Measurements from ENCODE around the gene ELMO1.

The ELMO1 gene

GRCh38 chr7:36986511-36986933 is 462.1 kb downstream of the ELMO1 start:
- H3K36me3 ChIP-seq (ENCODE audit: control insufficient read depth, low read length) = no peaks in the 10 kb centered on the region
- H3K27me3 ChIP-seq (ENCODE audit: control insufficient read depth, low read length) = no peaks in the 10 kb centered on the region
- peaks cover 19% of the 10 kb centered on the region for H4K20me1 ChIP-seq (ENCODE audit: control insufficient read depth, insufficient read depth, low read depth, low read length)
- H3K9me2 ChIP-seq (replicated peaks; ENCODE audit: control insufficient read depth, low read length) = no peaks in the 10 kb centered on the region
- H3K4me2 ChIP-seq (ENCODE audit: low read length) = no peak overlapping the region
- no peaks in the 10 kb centered on the region for H3F3A ChIP-seq (ENCODE audit: control insufficient read depth, insufficient read depth)
- H3K4me3 ChIP-seq (ENCODE audit: low read length) = no peak overlapping the region
- H3K4me1 ChIP-seq (ENCODE audit: control insufficient read depth, low read length) = peaks cover 8% of the 10 kb centered on the region
- no peak for TF ChIP-seq EZH2phosphoT487 (IDR thresholded peaks at IDR 0.05; ENCODE audit: borderline replicate concordance, low read length)
- no peak for TF ChIP-seq CTCF (IDR thresholded peaks at IDR 0.05; ENCODE audit: low read depth, low read length, poor library complexity, severe bottlenecking)
- no peak overlapping the region for H3K27ac ChIP-seq (ENCODE audit: low read depth, low read length)
- H3K79me2 ChIP-seq (ENCODE audit: control insufficient read depth, low read length) = no peaks in the 10 kb centered on the region
- H3K9me3 ChIP-seq (ENCODE audit: control insufficient read depth, insufficient read depth, low read length) = no peaks in the 10 kb centered on the region

- no peak for TF ChIP-seq CTCF (IDR thresholded peaks at IDR 0.05; ENCODE audit: low read depth, low read length, poor library complexity, severe bottlenecking)
- TF ChIP-seq EZH2phosphoT487 (IDR thresholded peaks at IDR 0.05; ENCODE audit: borderline replicate concordance, low read length) = no peak
Measured at GRCh38 chr7:36985866-36986400, 462.7 kb downstream of the ELMO1 start.

GRCh38 chr7:36985316-36985715 is 463.3 kb downstream of the ELMO1 start:
- Histone ChIP-seq H3K79me2 (ENCODE audit: control insufficient read depth, low read length) (no peaks in the 10 kb centered on the region), H3K36me3 (ENCODE audit: control insufficient read depth, low read length) (no peaks in the 10 kb centered on the region), H4K20me1 (ENCODE audit: control insufficient read depth, insufficient read depth, low read depth, low read length) (peaks cover 19% of the 10 kb centered on the region), H3K4me3 (ENCODE audit: low read length) (no peak overlapping the region), H3K27ac (ENCODE audit: low read depth, low read length) (no peak overlapping the region), H3K9me2 (replicated peaks; ENCODE audit: control insufficient read depth, low read length) (no peaks in the 10 kb centered on the region), H3K4me1 (ENCODE audit: control insufficient read depth, low read length) (peaks cover 8% of the 10 kb centered on the region), H3K4me2 (ENCODE audit: low read length) (no peak overlapping the region), H3K9me3 (ENCODE audit: control insufficient read depth, insufficient read depth, low read length) (no peaks in the 10 kb centered on the region), H3F3A (ENCODE audit: control insufficient read depth, insufficient read depth) (no peaks in the 10 kb centered on the region), H3K27me3 (ENCODE audit: control insufficient read depth, low read length) (no peaks in the 10 kb centered on the region)
- TF ChIP-seq EZH2phosphoT487 (IDR thresholded peaks at IDR 0.05; ENCODE audit: borderline replicate concordance, low read length) = no peak
- TF ChIP-seq CTCF (IDR thresholded peaks at IDR 0.05; ENCODE audit: low read depth, low read length, poor library complexity, severe bottlenecking) = no peak

More at GRCh38 chr7:36985866-36986400, 462.7 kb downstream of the ELMO1 start:
- Histone ChIP-seq H3K27ac (ENCODE audit: low read depth, low read length) (no peak overlapping the region), H3K4me1 (ENCODE audit: control insufficient read depth, low read length) (peaks cover 8% of the 10 kb centered on the region), H3K9me3 (ENCODE audit: control insufficient read depth, insufficient read depth, low read length) (no peaks in the 10 kb centered on the region), H4K20me1 (ENCODE audit: control insufficient read depth, insufficient read depth, low read depth, low read length) (peaks cover 19% of the 10 kb centered on the region), H3K9me2 (replicated peaks; ENCODE audit: control insufficient read depth, low read length) (no peaks in the 10 kb centered on the region), H3K36me3 (ENCODE audit: control insufficient read depth, low read length) (no peaks in the 10 kb centered on the region), H3K79me2 (ENCODE audit: control insufficient read depth, low read length) (no peaks in the 10 kb centered on the region), H3K4me2 (ENCODE audit: low read length) (no peak overlapping the region), H3K27me3 (ENCODE audit: control insufficient read depth, low read length) (no peaks in the 10 kb centered on the region), H3F3A (ENCODE audit: control insufficient read depth, insufficient read depth) (no peaks in the 10 kb centered on the region), H3K4me3 (ENCODE audit: low read length) (no peak overlapping the region)
